HEK293 (cell line): Measurements from ENCODE around the gene MAML2.
A peak's percentile ranks its signal among the peaks of the same experiment; 100 is the strongest.

Source experiments
- CTCF ChIA-PET: fragments of 350-600 bp; formaldehyde crosslinking; extraction: SDS; loops from one replicate; lab custom pipeline; 2021; ENCODE audit warnings: antibody characterized with exemption; lab: Yijun Ruan, JAX
- POLR2A ChIA-PET: fragments of 300-600 bp; formaldehyde crosslinking; extraction: SDS; loops from one replicate; lab custom pipeline; 2020; ENCODE audit warnings: antibody characterized with exemption, inconsistent platforms; lab: Yijun Ruan, JAX
- H3K27ac ChIP-seq: fragments of 200-500 bp; sonication (Bioruptor generic); 2 replicates; pipeline ENCODE4 v1.5.1; 2014; ENCODE audit warnings: low read depth, low read length, control low read depth, inconsistent platforms; ENCODE audit errors: extremely low read depth
- H3K36me3 ChIP-seq, 2 experiments: fragments of 200-500 bp in 1 of 2; sonication (Bioruptor generic) in 1 of 2; 1 replicate in 1 of 2; 2 replicates in 1 of 2; pipeline ENCODE4 v1.5.1; 2014 to 2017; ENCODE audit warnings: inconsistent platforms in 2 of 2, low read length in 2 of 2; ENCODE audit not compliant: control insufficient read depth in 2 of 2, insufficient read depth in 1 of 2
- H3K4me1 ChIP-seq: fragments of 200-500 bp; sonication (Bioruptor generic); 2 replicates; pipeline ENCODE4 v1.5.1; 2014; ENCODE audit warnings: mild to moderate bottlenecking, low read length, inconsistent platforms; ENCODE audit not compliant: control insufficient read depth, insufficient read depth
- H3K4me3 ChIP-seq: 2 replicates; pipeline ENCODE4 v1.5.1; 2011; ENCODE audit warnings: low read depth, mild to moderate bottlenecking, control low read depth, low read length, moderate library complexity
- H3K9me3 ChIP-seq: fragments of 200-500 bp; sonication (Bioruptor generic); 2 replicates; pipeline ENCODE4 v1.5.1; 2014; ENCODE audit warnings: low read depth, low read length, inconsistent platforms; ENCODE audit not compliant: control insufficient read depth, insufficient read depth
- INSM2 ChIP-seq: fragments of 450-650 bp; formaldehyde crosslinking; IDR thresholded peaks from 2 replicates; pipeline ENCODE4 v1.5.1; 2016; ENCODE audit warnings: missing biosample characterization, missing genetic modification characterization
- SCRT1 ChIP-seq: fragments of 450-650 bp; formaldehyde crosslinking; IDR thresholded peaks from 2 replicates; pipeline ENCODE4 v1.5.1; 2016; ENCODE audit warnings: missing biosample characterization, missing genetic modification characterization, borderline replicate concordance
- SETDB1 ChIP-seq: IDR thresholded peaks from one replicate; pipeline ENCODE4 v1.6.1; 2017; ENCODE audit warnings: mild to moderate bottlenecking, low read length, moderate library complexity, mixed read lengths; ENCODE audit not compliant: insufficient read length
- TRIM28 ChIP-seq: IDR thresholded peaks from 2 replicates; pipeline ENCODE4 v1.6.1; 2011; ENCODE audit warnings: low read length, control low read depth, borderline replicate concordance
- WT1 ChIP-seq: fragments of 450-650 bp; formaldehyde crosslinking; IDR thresholded peaks from 2 replicates; pipeline ENCODE4 v1.5.1; 2016; ENCODE audit warnings: missing biosample characterization, missing genetic modification characterization
- ZBTB1 ChIP-seq: fragments of 450-650 bp; formaldehyde crosslinking; IDR thresholded peaks from 2 replicates; pipeline ENCODE4 v1.5.1; 2016; ENCODE audit warnings: missing biosample characterization, missing genetic modification characterization
- ZBTB21 ChIP-seq: fragments of 450-650 bp; formaldehyde crosslinking; IDR thresholded peaks from 2 replicates; pipeline ENCODE4 v1.5.1; 2017; ENCODE audit warnings: missing biosample characterization, missing genetic modification characterization
- ZEB2 ChIP-seq: fragments of 450-650 bp; formaldehyde crosslinking; IDR thresholded peaks from 2 replicates; pipeline ENCODE4 v1.5.1; 2016; ENCODE audit warnings: missing biosample characterization, missing genetic modification characterization
- ZFHX2 ChIP-seq: fragments of 450-650 bp; formaldehyde crosslinking; conservative IDR thresholded peaks from 2 replicates; pipeline ENCODE4 v1.5.1; 2016; ENCODE audit warnings: missing biosample characterization, missing genetic modification characterization
- ZNF10 ChIP-seq: fragments of 450-650 bp; formaldehyde crosslinking; IDR thresholded peaks from 2 replicates; pipeline ENCODE4 v1.5.1; 2017; ENCODE audit warnings: missing biosample characterization, missing genetic modification characterization
- ZNF121 ChIP-seq: fragments of 450-650 bp; formaldehyde crosslinking; IDR thresholded peaks from 2 replicates; pipeline ENCODE4 v1.5.1; 2016; ENCODE audit warnings: missing biosample characterization, missing genetic modification characterization
- ZNF148 ChIP-seq: fragments of 450-650 bp; formaldehyde crosslinking; IDR thresholded peaks from 2 replicates; pipeline ENCODE4 v1.5.0; 2017; ENCODE audit warnings: missing biosample characterization, missing genetic modification characterization, borderline replicate concordance
- ZNF155 ChIP-seq: fragments of 450-650 bp; formaldehyde crosslinking; IDR thresholded peaks from 2 replicates; pipeline ENCODE4 v1.5.1; 2016; ENCODE audit warnings: missing biosample characterization, missing genetic modification characterization
- ZNF16 ChIP-seq: fragments of 450-650 bp; formaldehyde crosslinking; IDR thresholded peaks from 2 replicates; pipeline ENCODE4 v1.5.1; 2016; ENCODE audit warnings: low read depth, missing biosample characterization, missing genetic modification characterization
- ZNF175 ChIP-seq: fragments of 450-650 bp; formaldehyde crosslinking; IDR thresholded peaks from 2 replicates; pipeline ENCODE4 v1.5.1; 2016; ENCODE audit warnings: missing biosample characterization, missing genetic modification characterization
- ZNF362 ChIP-seq: fragments of 450-650 bp; formaldehyde crosslinking; IDR thresholded peaks from 2 replicates; pipeline ENCODE4 v1.5.1; 2016; ENCODE audit warnings: missing biosample characterization, missing genetic modification characterization
- ZNF548 ChIP-seq: fragments of 450-650 bp; formaldehyde crosslinking; IDR thresholded peaks from 2 replicates; pipeline ENCODE4 v1.5.1; 2016; ENCODE audit warnings: missing biosample characterization, missing genetic modification characterization
- ZNF560 ChIP-seq: fragments of 450-650 bp; formaldehyde crosslinking; IDR thresholded peaks from 2 replicates; pipeline ENCODE4 v1.5.1; 2017; ENCODE audit warnings: missing biosample characterization, missing genetic modification characterization, borderline replicate concordance
- ZNF585B ChIP-seq: fragments of 450-650 bp; formaldehyde crosslinking; IDR thresholded peaks from 2 replicates; pipeline ENCODE4 v1.5.1; 2016; ENCODE audit warnings: missing biosample characterization, missing genetic modification characterization
- ZNF664 ChIP-seq: fragments of 450-650 bp; formaldehyde crosslinking; IDR thresholded peaks from 2 replicates; pipeline ENCODE4 v1.5.1; 2016; ENCODE audit warnings: missing biosample characterization, missing genetic modification characterization
- ZNF677 ChIP-seq: fragments of 450-650 bp; IDR thresholded peaks from 2 replicates; pipeline ENCODE4 v1.5.0; 2018; ENCODE audit warnings: missing biosample characterization, mild to moderate bottlenecking, missing genetic modification characterization, moderate library complexity
- ZNF747 ChIP-seq: fragments of 450-650 bp; formaldehyde crosslinking; IDR thresholded peaks from 2 replicates; pipeline ENCODE4 v1.5.1; 2016; ENCODE audit warnings: missing biosample characterization, missing genetic modification characterization
- ZNF791 ChIP-seq: fragments of 450-650 bp; formaldehyde crosslinking; IDR thresholded peaks from 2 replicates; pipeline ENCODE4 v1.5.1; 2016; ENCODE audit warnings: missing biosample characterization, missing genetic modification characterization
- ZNF830 ChIP-seq: fragments of 450-650 bp; IDR thresholded peaks from 2 replicates; pipeline ENCODE4 v1.5.0; 2018; ENCODE audit warnings: missing biosample characterization, missing genetic modification characterization, low read depth, mild to moderate bottlenecking, moderate library complexity
- TF ChIP-seq, protein P1 (sequence below): sonication (generic); formaldehyde crosslinking; IDR thresholded peaks from 2 replicates; pipeline ENCODE4 v1.8.1; 2022; ENCODE audit warnings: mild to moderate bottlenecking, moderate library complexity, missing genetic modification reagents

Gene MAML2

DNA sequence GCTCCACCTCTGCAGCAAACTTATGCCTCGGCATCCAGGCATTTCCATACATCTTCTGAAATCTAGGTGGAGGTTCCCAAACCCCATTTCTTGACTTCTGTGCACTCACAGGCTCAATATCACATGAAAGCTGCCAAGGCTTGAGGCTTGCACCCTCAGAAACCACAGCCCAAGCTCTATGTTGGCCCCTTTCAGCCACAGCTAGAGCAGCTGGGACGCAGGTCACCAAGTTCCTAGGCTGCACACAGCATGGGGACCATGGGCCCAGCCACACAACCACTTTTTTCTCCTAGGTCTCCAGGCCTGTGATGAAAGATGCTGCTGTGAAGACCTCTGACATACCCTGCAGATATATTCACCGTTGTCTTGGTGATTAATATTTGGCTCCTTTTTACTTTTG is 394.4 kb downstream of the MAML2 start:
- ChIA-PET POLR2A (no interaction called here), CTCF (no interaction called here)
- Histone ChIP-seq H3K36me3 (no peaks in the 10 kb centered on the region), H3K4me3 (no peak overlapping the region), H3K27ac (no peak overlapping the region), H3K9me3 (no peaks in the 10 kb centered on the region), H3K4me1 (no peaks in the 10 kb centered on the region)
- TF ChIP-seq ZNF155 (tag by site-specific recombination) (no peak), ZNF121 (tag by site-specific recombination) (no peak), ZNF148 (tag by site-specific recombination) (no peak), INSM2 (no peak), ZNF791 (tag by site-specific recombination) (no peak), ZBTB21 (tag by site-specific recombination) (no peak), ZNF747 (no peak), ZEB2 (tag by site-specific recombination) (no peak), WT1 (tag by site-specific recombination) (no peak), ZNF677 (tag by site-specific recombination) (no peak), ZNF830 (tag by site-specific recombination) (no peak), ZNF175 (tag by site-specific recombination) (no peak), ZFHX2 (tag by site-specific recombination) (no peak), SCRT1 (no peak), ZNF362 (no peak), SETDB1 (no peak), ZNF560 (tag by site-specific recombination) (no peak), ZNF664 (no peak), ZNF10 (tag by site-specific recombination) (no peak)
- TF ChIP-seq, protein P1, sequence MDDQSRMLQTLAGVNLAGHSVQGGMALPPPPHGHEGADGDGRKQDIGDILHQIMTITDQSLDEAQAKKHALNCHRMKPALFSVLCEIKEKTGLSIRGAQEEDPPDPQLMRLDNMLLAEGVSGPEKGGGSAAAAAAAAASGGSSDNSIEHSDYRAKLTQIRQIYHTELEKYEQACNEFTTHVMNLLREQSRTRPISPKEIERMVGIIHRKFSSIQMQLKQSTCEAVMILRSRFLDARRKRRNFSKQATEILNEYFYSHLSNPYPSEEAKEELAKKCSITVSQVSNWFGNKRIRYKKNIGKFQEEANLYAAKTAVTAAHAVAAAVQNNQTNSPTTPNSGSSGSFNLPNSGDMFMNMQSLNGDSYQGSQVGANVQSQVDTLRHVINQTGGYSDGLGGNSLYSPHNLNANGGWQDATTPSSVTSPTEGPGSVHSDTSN (CRISPR knock-in tag), result no peak

DNA sequence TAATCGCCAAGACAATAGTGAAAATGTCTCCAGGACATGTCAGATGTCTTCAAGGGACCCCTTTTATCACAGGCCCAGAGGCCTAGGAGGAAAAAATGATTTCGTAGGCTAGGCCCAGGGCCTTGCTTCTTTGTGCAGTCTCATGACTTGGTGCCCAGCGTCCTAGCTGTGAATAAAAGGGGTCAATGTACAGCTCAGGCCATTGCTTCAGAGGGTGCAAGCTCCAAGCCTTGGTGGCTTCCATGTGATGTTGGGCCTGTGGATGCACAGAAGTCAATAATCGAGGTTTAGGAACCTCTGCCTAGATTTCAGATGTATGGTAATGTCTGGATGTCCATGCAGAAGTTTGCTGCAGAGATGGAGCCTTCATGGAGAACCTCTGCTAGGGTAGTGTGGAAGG is 398.4 kb downstream of the MAML2 start:
- Histone ChIP-seq H3K4me3 (no peak overlapping the region), H3K36me3 (no peaks in the 10 kb centered on the region), H3K9me3 (no peaks in the 10 kb centered on the region), H3K27ac (no peak overlapping the region), H3K4me1 (no peaks in the 10 kb centered on the region)
- CTCF ChIA-PET, result no interaction called here
- TF ChIP-seq ZBTB1 (tag by site-specific recombination), result no peak
- TF ChIP-seq TRIM28, result peak; percentile 91; the same call in 1 of the 2 replicates
- peak; percentile 84 for TF ChIP-seq SETDB1
- peak; percentile 94 for TF ChIP-seq ZNF585B (tag by site-specific recombination)
- TF ChIP-seq ZNF16 (tag by site-specific recombination), result no peak
- TF ChIP-seq ZNF664, result no peak
- no peak for TF ChIP-seq ZNF548 (tag by site-specific recombination)
- POLR2A ChIA-PET, result no interaction called here
